ENCODE measurements around the gene PGP.
A peak's percentile ranks its signal among the peaks of the same experiment; 100 is the strongest.
"Not testable (repeated sequence)": the region's sequence is repeated elsewhere in the genome, so short reads cannot be mapped to it uniquely, and the experiment has no call there.

The PGP gene, protein sequence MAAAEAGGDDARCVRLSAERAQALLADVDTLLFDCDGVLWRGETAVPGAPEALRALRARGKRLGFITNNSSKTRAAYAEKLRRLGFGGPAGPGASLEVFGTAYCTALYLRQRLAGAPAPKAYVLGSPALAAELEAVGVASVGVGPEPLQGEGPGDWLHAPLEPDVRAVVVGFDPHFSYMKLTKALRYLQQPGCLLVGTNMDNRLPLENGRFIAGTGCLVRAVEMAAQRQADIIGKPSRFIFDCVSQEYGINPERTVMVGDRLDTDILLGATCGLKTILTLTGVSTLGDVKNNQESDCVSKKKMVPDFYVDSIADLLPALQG

GRCh38 chr16:2214719-2214968 is at the start of gene PGP:
TSS of gene PGP (minus strand) at chr16:2214840. CDS start at chr16:2214777, 63 bp downstream.
- DNase-seq, result no peak

GRCh38 chr16:2263026-2263425 is 48.4 kb upstream of the PGP start:
- not testable (repeated sequence) for DNase-seq

DNA sequence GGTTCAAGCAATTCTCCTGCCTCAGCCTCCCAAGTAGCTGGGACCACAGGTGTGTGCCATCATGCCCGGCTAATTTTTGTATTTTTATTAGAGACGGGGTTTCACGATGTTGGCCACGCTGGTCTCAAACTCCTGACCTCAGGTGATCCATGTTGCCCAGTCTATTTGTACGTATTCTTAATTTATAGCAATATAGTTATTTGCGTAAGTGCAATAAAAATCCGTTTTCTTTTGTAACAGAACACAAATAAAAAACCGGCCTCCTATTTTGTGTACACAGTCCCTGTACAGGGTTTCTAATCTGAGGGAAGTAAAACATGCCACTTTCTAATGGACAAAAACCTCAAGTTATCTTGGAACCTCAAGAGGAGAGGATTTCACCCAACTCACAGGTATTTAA is 45.6 kb upstream of the PGP start:
- DNase-seq, result no peak

GRCh38 chr16:2258530-2258929 is 43.9 kb upstream of the PGP start:
- DNase-seq, result not testable (repeated sequence)

DNA sequence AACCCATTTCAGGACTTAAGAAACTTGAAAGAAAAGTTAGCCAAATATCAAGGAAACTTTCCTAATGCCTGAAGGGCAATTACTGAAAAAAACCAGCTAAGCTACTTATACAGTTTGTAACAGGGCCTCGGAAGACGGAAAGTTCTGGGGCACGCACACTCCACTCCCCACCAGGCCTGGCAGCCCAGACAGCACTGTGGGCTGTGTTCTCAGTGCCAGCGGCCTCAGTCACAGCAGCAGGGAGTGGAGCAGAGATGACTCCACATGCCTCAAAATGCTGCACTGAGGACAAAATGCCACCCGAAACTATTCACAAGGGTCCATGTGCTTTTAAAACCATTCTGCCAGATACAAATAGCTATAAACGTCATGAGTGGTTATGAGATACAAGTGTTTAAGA is 43.1 kb upstream of the PGP start:
- DNase-seq, result no peak

- no peak for DNase-seq
These were observed 42.0 kb upstream of the PGP start for GRCh38 chr16:2256531-2257140.

- no peak for DNase-seq
These were observed 38.7 kb upstream of the PGP start for GRCh38 chr16:2253293-2253692.

GRCh38 chr16:2252806-2253148 is 38.1 kb upstream of the PGP start:
- no peak for DNase-seq

GRCh38 chr16:2251296-2252111 is 36.9 kb upstream of the PGP start, which contains the start of gene ECI1:
TSS of gene ECI1 (minus strand) at chr16:2251587. CDS start at chr16:2251566, 21 bp downstream.
- DNase-seq, result peak; percentile 58

DNA sequence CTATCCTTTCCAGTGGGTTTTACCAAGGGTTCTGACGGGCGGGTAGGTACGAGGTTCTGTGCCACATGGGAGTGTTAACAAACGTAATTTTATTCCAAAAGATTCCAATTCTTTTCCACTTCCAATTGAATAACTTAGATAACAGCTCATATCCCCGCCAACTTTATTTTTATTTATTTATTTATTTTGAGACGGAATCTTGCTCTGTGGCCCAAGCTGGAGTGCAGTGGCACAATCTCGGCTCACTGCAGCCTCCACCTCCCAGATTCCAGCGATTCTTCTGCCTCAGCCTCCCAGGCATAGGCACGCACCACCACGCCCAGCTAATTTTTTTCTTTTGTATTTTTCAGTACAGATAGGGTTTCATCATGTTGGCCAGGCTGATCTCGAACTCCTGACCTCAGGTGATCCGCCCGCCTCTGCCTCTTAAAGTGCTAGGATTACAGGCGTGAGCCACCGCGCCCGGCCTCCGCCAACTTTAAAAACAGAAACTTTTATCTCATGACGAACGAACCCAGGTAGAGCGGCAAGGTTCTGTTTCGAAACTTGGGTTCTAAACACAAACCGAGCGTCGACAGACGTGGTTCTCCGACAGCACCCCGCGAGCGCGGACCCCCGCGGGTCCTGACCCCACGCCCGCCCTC is 36.1 kb upstream of the PGP start:
- no peak for DNase-seq

GRCh38 chr16:2246301-2246885 is 31.8 kb upstream of the PGP start:
- no peak for DNase-seq

DNA sequence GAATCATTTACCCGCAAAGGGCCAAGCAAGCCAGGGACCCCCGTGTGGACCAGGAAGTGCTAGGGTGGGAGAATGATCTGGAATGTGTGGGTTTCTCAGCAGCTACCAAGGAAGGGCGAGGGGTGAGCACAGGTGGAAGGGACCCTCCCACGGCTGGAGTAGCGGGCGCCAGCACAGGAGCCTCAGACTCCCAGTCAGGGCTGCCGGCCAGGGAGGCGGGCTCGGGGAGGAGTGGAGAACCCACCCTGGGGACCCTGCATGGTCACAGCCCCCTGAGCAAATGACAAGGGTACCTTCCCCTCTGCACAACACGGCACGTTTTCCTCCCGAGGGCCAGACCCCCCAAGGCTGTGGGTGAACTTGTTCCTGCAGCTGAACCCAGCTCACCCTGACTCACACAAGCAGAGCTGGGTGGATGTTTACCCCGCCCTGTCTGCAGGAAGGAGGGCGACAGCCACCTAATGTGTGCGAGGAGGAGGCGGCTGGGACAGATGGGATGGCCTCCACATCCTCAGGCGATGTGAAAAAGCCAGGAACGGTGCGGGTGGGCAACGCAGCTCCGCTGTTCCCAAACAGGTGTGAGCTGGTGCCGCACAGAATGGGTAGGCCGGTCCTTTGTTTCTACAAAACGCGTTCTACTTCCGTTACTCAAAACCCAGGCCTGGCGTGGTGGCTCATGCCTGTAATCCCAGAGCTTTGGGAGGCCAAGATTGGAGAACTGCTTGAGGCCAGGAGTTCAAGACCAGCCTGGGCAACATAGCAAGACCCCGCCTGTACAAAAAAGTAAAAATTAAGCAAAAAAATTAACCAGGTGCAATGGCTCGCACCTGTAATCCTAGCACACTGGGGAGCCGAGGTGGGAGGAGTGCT is 30.5 kb upstream of the PGP start:
- no peak for DNase-seq

DNA sequence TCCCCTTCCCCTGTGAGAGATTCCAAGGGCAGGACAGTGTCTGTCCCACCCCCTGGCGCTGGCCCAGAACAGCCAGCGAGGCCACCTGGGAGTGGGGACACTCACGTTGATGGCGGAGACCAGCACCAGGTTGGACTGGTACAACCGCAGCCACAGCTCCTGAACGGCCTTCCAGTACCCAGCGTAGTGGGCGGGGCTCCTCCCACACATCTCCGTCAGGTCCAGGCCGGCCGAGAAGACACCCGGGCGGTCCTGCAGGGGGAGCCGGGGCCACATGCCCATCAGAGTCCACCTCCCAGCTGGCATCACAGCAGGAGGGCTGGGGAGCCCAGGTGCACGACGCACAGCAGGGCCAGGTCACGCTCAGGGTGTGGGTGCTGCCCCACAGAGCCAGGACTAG is 29.7 kb upstream of the PGP start:
- no peak for DNase-seq

GRCh38 chr16:2243781-2244180 is 29.1 kb upstream of the PGP start:
- no peak for DNase-seq

- no peak for DNase-seq
These were observed 28.4 kb upstream of the PGP start for GRCh38 chr16:2243031-2243528.

DNA sequence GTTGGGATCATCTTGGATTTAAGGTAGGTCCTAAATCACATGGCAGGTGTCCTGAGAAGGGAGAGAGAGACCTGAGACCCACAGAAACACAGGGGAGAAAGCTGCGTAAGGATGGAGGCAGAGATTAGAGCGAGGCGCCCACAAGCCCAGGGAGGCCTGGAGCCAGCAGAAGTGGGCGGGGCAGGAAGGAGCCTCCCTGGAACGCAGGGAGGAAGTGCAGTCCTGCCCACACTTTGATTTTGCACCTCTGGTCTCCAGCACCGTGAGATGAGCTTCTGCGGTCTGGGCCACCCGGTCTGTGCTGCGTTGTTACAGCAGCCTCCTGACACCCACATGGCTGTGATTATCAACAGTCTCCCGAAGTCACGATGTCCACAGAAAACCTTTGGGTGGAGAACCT is 28.0 kb upstream of the PGP start:
- no peak for DNase-seq

GRCh38 chr16:2240331-2240730 is 25.7 kb upstream of the PGP start:
- DNase-seq, result not testable (repeated sequence)

DNA sequence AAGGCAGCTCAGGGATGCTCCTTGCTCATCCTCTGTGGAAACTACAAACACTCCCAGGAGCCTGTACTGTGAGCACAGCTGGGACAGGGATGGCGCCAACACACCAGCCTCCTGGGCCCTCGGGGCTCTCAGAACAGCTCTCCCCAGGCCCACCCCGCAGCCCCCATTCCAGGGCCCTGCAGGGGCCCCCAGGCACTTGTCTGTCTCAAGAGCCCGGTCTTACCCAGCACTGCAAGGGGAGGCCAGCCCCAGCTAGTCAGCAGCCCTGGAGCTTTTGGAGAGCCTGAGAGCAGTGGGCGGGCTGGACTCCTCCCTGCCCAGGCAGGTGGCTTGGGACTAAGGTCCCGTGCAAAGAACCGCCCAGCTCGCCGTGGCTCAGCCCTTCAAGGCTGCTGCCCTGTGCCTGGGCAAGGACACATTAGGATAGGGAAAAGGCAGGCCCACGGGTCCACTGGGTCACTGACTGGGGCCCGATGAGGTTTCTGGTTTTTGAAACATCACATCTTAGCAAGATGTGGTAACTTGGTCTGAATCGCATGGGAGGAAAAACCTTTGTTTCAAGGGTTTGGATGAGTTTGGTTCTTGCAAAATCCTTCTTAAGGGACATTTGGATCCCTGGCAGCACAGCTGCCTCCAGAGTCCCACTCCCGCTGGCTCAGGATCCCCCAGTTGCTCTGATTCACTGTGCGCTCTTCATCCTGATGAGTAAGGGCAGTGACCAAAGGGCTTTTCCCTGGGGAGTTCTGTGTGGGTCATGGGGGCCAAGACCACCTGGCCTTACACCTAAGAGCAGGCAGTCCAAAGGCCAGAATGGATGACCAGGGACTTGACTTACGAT is 24.4 kb upstream of the PGP start:
- DNase-seq, result no peak

- DNase-seq, result no peak
These were observed 23.7 kb upstream of the PGP start for GRCh38 chr16:2238150-2238837.

DNA sequence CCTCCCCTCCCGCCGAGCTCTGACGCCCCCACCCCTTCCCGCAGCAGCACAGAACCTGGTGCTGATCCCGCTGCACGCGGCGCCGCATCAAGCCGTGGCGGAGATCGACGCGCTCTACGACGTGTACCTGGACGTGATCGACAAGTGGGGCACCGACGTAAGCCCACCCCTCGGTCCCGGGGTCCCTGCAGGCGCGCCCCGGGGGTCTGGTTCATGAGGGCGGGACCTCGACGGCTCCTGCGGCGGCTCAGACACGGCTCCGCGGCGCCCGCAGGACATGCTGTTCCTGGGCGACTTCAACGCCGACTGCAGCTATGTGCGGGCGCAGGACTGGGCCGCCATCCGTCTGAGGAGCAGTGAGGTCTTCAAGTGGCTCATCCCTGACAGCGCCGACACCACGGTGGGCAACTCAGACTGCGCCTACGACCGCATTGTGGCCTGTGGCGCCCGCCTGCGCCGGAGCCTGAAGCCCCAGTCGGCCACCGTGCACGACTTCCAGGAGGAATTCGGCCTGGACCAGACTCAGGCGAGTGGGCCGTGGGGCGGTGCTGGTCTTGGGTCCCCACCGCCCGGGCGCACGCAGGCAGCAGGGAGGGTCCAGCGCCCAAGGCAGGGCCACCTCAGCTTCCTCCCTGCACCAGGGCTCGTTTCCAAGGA is 23.0 kb upstream of the PGP start:
- DNase-seq, result no peak

Data from NCI-H187 treated with DMSO at 0.1 percent for 48 hours (cell line).